ENCODE measurements around the gene NR4A1.

GRCh38 chr12:52005218-52005902, 45.9 kb upstream of the NR4A1 start:
- TF ChIP-seq CTCF (IDR thresholded peaks at IDR 0.05) (no peak), POLR2AphosphoS5 (IDR thresholded peaks at IDR 0.05) (no peak), POLR2A (IDR thresholded peaks at IDR 0.05) (no peak), EP300 (IDR thresholded peaks at IDR 0.05) (no peak)
